ENCODE measurements around the gene C1QTNF7. TPM values are rescaled to one million over a fixed set of nuclear protein-coding genes. Genes with fewer than 3 reads are reported as not detected.

C1QTNF7 gene, protein sequence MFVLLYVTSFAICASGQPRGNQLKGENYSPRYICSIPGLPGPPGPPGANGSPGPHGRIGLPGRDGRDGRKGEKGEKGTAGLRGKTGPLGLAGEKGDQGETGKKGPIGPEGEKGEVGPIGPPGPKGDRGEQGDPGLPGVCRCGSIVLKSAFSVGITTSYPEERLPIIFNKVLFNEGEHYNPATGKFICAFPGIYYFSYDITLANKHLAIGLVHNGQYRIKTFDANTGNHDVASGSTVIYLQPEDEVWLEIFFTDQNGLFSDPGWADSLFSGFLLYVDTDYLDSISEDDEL
- 0.58 and 0.89 TPM in 2 replicates for total RNA-seq

DNA sequence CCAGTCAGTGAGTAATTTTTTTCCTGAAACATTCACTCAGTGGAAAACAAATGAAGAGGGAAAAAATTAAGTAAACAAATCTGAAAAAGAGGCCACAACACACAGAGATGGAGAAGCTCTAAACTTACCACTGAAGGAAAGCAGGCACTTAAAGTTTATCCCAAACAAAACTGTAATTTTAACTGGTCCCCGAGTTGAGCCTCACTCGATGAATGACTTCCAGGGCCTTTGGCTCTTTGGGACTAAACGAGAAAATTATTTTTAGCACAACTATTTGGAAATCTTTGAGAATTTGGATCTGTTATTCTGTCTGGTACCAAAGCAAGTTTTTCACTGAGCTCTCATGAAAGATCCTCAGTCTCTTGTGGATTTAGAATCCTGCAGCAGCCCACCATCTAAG lies at the start of gene C1QTNF7:
Gene C1QTNF7 (plus strand): TSS at position 333 of the 400 bp plus-strand sequence. CDS start 7,711 bp downstream, outside the sequence.

DNA sequence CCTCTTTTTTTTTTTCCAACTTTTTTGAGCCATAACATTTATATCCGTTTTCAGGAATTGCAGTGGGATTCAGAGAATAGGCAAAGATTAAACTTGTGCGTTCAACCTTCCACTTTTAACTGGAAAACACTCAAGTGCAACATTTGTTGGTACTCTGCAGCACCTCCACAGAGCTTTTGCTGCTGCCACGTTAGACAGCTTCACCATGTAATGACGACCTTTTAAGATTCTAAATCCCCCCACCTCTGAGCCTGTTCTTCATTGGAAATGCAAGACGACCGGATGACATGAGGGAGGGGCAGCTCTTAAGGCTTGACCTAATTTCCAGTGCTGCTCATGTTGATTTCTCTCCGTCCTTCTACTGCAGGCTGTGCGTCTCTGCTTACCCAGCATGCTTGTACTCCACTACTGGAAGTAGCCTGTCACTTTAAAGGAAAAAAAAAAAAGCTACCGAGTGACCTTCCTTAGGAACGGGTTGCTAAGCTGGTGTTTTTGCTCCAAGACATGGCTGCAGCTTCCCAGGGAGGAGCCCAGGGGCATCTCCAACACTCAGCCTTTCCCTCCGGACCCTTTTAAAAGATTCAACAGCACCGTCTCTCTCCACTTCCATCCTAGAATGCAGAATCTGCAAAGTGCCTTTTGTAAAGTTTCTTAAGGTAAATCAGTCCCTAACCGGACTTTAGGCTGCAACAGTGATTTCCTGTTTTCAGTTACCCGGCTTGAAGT lies 41.7 kb downstream of the C1QTNF7 start, which contains the start of gene CC2D2A:
Gene CC2D2A (plus strand): TSS at position 481 of the 726 bp plus-strand sequence. CDS start 6,051 bp downstream, outside the sequence.

Other genes starting within 250 kb of the C1QTNF7 start
- 27.6 and 28.3 TPM in 2 replicates for gene CC2D2A, start 41.8 kb downstream of the C1QTNF7 start, total RNA-seq
- 92.3 and 102 TPM in 2 replicates for gene FBXL5, start 227.3 kb downstream of the C1QTNF7 start, total RNA-seq

Data from myometrial cell (primary cell).